Femur (tissue), 1 donor: Measurements from ENCODE around the gene GRB10.

Experiments
- DNase-seq: peaks from one replicate; pipeline ENCODE4 v3.0.0-alpha.2; 2017

GRB10 gene

GRCh38 chr7:50782375-50783208 is at the start of gene GRB10:
TSS of gene GRB10 (minus strand) at chr7:50782896. CDS start at chr7:50732322, 50,574 bp downstream.
- DNase-seq = peak; percentile 39

- no peak for DNase-seq
These were observed 46.1 kb upstream of the GRB10 start for GRCh38 chr7:50828801-50829200.

GRCh38 chr7:50828116-50828515 is 45.4 kb upstream of the GRB10 start:
- DNase-seq = no peak

- no peak for DNase-seq
These were observed 44.6 kb upstream of the GRB10 start for GRCh38 chr7:50827281-50827680.

GRCh38 chr7:50826371-50827172 is 43.9 kb upstream of the GRB10 start:
- DNase-seq = no peak

- DNase-seq = no peak
These were observed 42.8 kb upstream of the GRB10 start for GRCh38 chr7:50825465-50825864.

GRCh38 chr7:50824882-50825281 is 42.2 kb upstream of the GRB10 start:
- DNase-seq = no peak

GRCh38 chr7:50822706-50823105 is 40.0 kb upstream of the GRB10 start:
- no peak for DNase-seq

GRCh38 chr7:50822110-50822509 is 39.4 kb upstream of the GRB10 start:
- DNase-seq = no peak

GRCh38 chr7:50821457-50822008 is 38.8 kb upstream of the GRB10 start:
- DNase-seq = no peak

GRCh38 chr7:50818324-50818723 is 35.6 kb upstream of the GRB10 start:
- no peak for DNase-seq

- no peak for DNase-seq
These were observed 34.9 kb upstream of the GRB10 start for GRCh38 chr7:50817561-50817960.

- no peak for DNase-seq
These were observed 32.4 kb upstream of the GRB10 start for GRCh38 chr7:50815138-50815537.

- no peak for DNase-seq
These were observed 31.5 kb upstream of the GRB10 start for GRCh38 chr7:50814166-50814565.

GRCh38 chr7:50812841-50813475 is 30.3 kb upstream of the GRB10 start:
- peak; percentile 81 for DNase-seq

GRCh38 chr7:50812094-50812493 is 29.4 kb upstream of the GRB10 start:
- no peak for DNase-seq

GRCh38 chr7:50808282-50808888 is 25.7 kb upstream of the GRB10 start:
- DNase-seq = no peak

- no peak for DNase-seq
These were observed 24.5 kb upstream of the GRB10 start for GRCh38 chr7:50807026-50807730.

GRCh38 chr7:50806143-50806542 is 23.4 kb upstream of the GRB10 start:
- DNase-seq = no peak

- DNase-seq = no peak
These were observed 22.9 kb upstream of the GRB10 start for GRCh38 chr7:50805447-50806125.
